ENCODE results near the gene SMYD3. TPM values are rescaled to one million over a fixed set of nuclear protein-coding genes. Genes with fewer than 3 reads are reported as not detected.

SMYD3 gene
- total RNA-seq, 2 donors from 2014 or later = 8.8 to 19.0 TPM

- Histone ChIP-seq H3K27ac (no peak overlapping the region), H3K9me3 (no peaks in the 10 kb centered on the region), H3K27me3 (replicated peaks; ENCODE audit: insufficient read depth) (no peaks in the 10 kb centered on the region), H3K36me3 (no peaks in the 10 kb centered on the region), H3K4me1 (ENCODE audit: control insufficient read depth in 1 of 2, low read depth in 2 of 2) (no peaks in the 10 kb centered on the region), H3K4me3 (no peak overlapping the region)
- no peak for TF ChIP-seq CTCF (IDR thresholded peaks at IDR 0.05)
- no peak for ATAC-seq (ENCODE audit: insufficient number of reproducible peaks, low FRiP score, low read depth)
- DNase-seq (ENCODE audit: low spot score) = no peak
These were observed 124.4 kb downstream of the SMYD3 start for GRCh38 chr1:246382589-246383238.

- no peak overlapping the region for H3K27ac ChIP-seq
- no peaks in the 10 kb centered on the region for H3K4me1 ChIP-seq (ENCODE audit: control insufficient read depth in 1 of 2, low read depth in 2 of 2)
- DNase-seq (ENCODE audit: low spot score) (no peak), ATAC-seq (ENCODE audit: insufficient number of reproducible peaks, low FRiP score, low read depth) (no peak)
- no peak overlapping the region for H3K4me3 ChIP-seq
- H3K27me3 ChIP-seq (replicated peaks; ENCODE audit: insufficient read depth) = no peaks in the 10 kb centered on the region
- no peaks in the 10 kb centered on the region for H3K9me3 ChIP-seq
- no peak for TF ChIP-seq CTCF (IDR thresholded peaks at IDR 0.05)
- H3K36me3 ChIP-seq = no peaks in the 10 kb centered on the region
These were observed 125.6 kb downstream of the SMYD3 start for GRCh38 chr1:246381452-246381851.

GRCh38 chr1:246377625-246378153 lies 129.4 kb downstream of the SMYD3 start:
- no peak overlapping the region for H3K4me3 ChIP-seq
- H3K4me1 ChIP-seq (ENCODE audit: control insufficient read depth in 1 of 2, low read depth in 2 of 2) = no peaks in the 10 kb centered on the region
- H3K9me3 ChIP-seq = no peaks in the 10 kb centered on the region
- ATAC-seq (ENCODE audit: insufficient number of reproducible peaks, low FRiP score, low read depth) = no peak
- no peak for DNase-seq (ENCODE audit: low spot score)
- H3K27ac ChIP-seq = no peak overlapping the region
- H3K27me3 ChIP-seq (replicated peaks; ENCODE audit: insufficient read depth) = no peaks in the 10 kb centered on the region
- H3K36me3 ChIP-seq = no peaks in the 10 kb centered on the region
- no peak for TF ChIP-seq CTCF (IDR thresholded peaks at IDR 0.05)

GRCh38 chr1:246373828-246374569 lies 133.1 kb downstream of the SMYD3 start:
- no peak for ATAC-seq (ENCODE audit: insufficient number of reproducible peaks, low FRiP score, low read depth)
- no peaks in the 10 kb centered on the region for H3K36me3 ChIP-seq

More at GRCh38 chr1:246373828-246374569, 133.1 kb downstream of the SMYD3 start:
- Histone ChIP-seq H3K4me1 (ENCODE audit: control insufficient read depth in 1 of 2, low read depth in 2 of 2) (no peaks in the 10 kb centered on the region), H3K27me3 (replicated peaks; ENCODE audit: insufficient read depth) (no peaks in the 10 kb centered on the region), H3K4me3 (no peak overlapping the region), H3K9me3 (no peaks in the 10 kb centered on the region), H3K27ac (no peak overlapping the region)
- TF ChIP-seq CTCF (IDR thresholded peaks at IDR 0.05) = no peak
- no peak for DNase-seq (ENCODE audit: low spot score)
